Hepatocyte (in vitro differentiated cells): ENCODE results near the gene MAGEF1.

ENCODE experiments used
- EZH2 ChIP-seq: fragments of 200-600 bp; sonication (generic); IDR thresholded peaks from 2 replicates; pipeline ENCODE4 v1.6.1; 2016; ENCODE audit warnings: antibody characterized with exemption, mild to moderate bottlenecking, borderline replicate concordance
- EZH2phosphoT487 ChIP-seq: fragments of 200-600 bp; sonication (generic); IDR thresholded peaks from one replicate; pipeline ENCODE4 v1.6.1; 2018; ENCODE audit warnings: antibody characterized with exemption, mild to moderate bottlenecking, low read depth, moderate library complexity; ENCODE audit not compliant: unreplicated experiment, severe bottlenecking
- TF ChIP-seq, protein P1 (sequence below): fragments of 200-600 bp; sonication (generic); IDR thresholded peaks from 2 replicates; pipeline ENCODE4 v1.5.1; 2016; ENCODE audit warnings: antibody characterized with exemption, mild to moderate bottlenecking; ENCODE audit not compliant: poor library complexity

DNA sequence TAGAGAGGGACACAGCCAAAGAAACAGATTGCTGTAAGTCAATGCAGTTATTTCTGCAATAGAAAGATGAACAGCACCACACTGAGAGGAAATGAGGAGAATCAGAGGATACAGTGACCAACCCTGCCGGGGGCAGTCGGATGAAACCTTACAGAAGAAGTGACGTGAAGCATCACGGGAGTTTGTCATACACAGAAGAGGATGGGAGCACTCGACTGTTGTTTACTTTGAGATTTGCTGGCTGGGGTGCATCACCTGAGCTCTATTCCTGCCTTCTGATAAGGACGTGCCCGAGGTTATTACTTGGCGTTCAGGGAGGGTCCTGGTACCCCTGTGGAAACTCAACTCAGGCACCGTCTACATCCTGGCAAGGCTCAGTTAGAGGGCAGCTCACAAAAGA is 45.4 kb downstream of the MAGEF1 start:
- TF ChIP-seq, protein P1, sequence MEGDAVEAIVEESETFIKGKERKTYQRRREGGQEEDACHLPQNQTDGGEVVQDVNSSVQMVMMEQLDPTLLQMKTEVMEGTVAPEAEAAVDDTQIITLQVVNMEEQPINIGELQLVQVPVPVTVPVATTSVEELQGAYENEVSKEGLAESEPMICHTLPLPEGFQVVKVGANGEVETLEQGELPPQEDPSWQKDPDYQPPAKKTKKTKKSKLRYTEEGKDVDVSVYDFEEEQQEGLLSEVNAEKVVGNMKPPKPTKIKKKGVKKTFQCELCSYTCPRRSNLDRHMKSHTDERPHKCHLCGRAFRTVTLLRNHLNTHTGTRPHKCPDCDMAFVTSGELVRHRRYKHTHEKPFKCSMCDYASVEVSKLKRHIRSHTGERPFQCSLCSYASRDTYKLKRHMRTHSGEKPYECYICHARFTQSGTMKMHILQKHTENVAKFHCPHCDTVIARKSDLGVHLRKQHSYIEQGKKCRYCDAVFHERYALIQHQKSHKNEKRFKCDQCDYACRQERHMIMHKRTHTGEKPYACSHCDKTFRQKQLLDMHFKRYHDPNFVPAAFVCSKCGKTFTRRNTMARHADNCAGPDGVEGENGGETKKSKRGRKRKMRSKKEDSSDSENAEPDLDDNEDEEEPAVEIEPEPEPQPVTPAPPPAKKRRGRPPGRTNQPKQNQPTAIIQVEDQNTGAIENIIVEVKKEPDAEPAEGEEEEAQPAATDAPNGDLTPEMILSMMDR: no peak
- TF ChIP-seq EZH2: no peak
- TF ChIP-seq EZH2phosphoT487: no peak
